Epidermal melanocyte (primary cell): Measurements from ENCODE around the gene TIFAB.

Source experiments
- DNase-seq: peaks from one replicate; pipeline ENCODE4 v3.0.0; 2011; ENCODE audit warnings: low spot score; ENCODE audit not compliant: insufficient read length

Gene TIFAB

DNA sequence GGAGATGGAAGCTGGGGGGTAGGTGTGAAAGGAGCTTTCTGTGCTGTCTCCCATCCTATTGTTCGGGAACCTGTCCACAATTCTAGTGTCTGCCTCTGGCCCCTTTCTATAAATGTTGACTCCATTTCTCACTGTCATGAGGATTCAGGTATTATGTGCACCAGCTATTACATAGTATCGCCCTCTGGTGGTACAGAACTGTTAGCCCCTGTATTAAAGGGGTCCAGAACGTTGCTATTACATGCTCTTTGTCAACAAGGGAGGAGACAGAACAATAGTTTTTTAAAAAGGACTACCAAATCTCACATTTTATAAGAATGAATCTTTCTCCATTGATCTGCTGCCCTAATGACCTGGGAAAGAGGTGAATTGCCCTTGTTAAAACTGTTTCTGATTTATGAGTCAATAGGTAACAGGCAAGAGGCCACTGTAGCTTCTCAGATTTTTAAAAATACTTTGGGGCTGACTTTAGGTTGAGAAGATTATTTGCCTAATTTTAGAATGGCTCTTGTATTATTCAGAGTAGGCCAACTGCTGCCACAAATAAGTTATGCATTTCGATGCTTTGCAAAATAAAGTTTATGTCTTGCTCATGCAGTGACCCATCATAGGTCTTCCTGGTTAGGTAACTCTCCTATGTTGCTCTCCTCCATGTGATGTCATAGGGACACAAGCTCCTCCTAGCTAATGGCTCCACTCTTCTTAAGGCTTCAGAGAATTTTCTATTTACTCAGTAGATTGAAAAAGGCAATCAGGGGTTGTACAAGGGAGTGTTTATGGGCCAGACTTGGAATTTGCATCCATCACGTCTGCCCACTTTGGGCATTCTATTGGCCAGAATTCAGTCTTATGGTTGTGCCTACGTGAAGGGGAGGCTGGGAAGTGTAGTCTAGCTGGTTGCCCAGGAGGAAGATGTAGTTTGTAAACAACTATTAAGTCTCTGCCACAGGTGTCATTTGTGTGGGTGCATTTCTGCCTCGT lies 25.8 kb downstream of the TIFAB start:
- DNase-seq = peak; percentile 34

DNA sequence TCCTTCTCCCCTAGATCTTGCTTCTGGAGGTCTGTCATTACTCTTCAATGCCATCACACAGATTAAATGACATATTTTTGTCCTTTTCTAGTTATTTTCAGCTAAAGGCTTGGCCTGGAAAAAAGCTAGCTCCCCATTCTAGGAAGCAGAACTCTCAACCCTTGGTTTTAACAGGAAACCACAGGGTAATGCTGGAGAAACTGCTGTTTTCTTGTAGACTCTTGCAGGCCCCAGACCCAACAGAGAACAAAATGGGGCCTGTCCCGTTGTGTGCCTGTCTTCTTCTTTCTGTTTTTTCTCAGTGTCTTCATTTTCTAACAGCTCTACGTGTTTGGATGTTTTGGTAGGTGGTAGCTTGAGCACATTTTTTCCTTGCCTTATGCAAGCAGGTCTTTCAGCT lies 26.5 kb downstream of the TIFAB start:
- no peak for DNase-seq

- DNase-seq = no peak
Measured at GRCh38 chr5:135423846-135424168, 28.3 kb downstream of the TIFAB start.

DNA sequence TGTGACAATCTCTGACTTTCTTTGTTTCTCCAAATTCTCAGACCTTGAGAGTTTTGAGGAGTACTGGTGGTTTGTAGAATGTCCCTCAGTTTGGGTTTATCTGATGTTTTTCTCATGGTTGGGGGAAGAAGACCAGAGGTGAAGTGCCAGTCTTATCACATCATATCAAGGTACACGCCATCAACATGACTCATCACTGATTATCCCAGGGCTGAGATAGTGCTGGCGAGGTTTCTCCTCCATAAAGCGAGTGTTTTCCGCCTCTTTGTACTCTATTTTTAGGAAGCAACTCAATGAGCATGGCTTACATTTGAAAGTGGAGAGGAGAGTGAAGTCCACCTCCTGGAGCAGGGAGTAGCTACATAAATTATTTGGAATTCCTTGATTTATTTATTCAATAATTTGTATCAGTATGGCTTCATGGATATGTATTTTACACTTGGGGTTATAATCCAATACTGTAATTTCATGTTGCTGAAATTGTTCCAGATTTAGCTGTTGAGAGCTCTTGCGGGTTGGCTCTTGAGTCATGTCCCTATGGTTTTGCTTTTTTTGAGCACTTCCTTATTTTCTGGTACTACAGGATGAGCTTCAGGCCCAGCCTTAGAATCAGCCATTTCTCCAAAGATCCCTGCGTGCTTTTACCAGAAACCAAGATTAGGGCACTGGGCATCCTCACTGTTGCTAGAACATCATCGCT lies 28.9 kb downstream of the TIFAB start:
- DNase-seq = no peak

GRCh38 chr5:135422419-135422818 lies 29.7 kb downstream of the TIFAB start:
- DNase-seq = no peak

- no peak for DNase-seq
Measured at GRCh38 chr5:135417083-135417482, 35.1 kb downstream of the TIFAB start.

DNA sequence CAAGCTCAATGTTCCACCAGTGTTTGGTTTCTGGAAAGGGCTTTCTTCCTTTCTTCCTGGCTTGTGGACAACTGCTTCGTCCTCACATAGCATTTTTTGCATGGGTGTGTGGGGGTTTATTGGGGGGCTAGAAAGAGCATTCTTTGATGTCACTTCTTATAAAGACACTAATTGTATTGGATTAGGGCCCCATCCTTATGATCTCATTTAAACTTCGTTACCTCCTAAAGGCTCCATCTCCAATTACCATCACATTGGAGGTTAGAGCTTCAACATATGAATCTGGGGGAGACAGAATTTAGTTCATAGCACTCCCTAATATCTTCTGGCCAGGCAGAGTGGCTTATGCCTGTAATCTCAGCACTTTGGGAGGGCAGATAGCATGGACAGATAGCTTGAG lies 47.1 kb downstream of the TIFAB start:
- DNase-seq = no peak

DNA sequence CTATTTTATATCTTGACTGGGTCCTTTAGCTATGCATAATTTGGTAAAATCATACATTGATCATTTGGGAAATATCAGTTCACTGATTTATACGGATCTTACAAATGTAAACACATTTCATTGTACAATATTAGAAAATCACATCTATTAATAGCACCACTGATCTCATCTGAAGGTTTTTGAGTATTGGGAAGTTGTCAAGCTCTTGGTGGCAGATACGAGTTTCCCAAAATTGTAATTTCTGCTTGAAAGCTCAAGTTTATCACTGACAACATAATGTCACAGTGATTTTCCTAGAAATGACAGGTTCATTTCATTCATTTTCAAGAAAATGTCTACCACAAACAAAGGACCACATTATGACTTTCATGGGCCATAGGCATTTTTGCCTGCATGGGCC lies 50.1 kb downstream of the TIFAB start:
- no peak for DNase-seq

DNA sequence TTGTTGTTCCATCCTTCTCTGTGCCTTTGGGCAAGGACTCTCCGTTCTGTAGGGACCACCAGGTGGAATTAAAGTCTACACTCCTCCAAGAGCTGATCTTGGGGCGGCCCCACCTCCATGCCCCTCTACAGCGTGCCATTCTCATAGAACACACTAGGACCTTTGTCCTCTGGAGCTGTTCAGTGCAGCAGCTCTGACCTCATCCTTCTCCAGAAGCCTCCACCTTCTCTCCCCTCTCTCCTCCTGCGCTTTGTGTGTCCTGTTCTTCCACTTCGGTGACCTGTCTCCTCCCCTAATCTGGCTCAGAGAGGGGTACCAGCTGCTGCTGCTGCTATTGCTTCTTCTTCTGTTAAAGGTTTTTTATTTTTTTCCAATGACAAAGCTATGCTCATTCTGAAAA lies 51.3 kb downstream of the TIFAB start:
- no peak for DNase-seq

GRCh38 chr5:135399794-135400542 lies 52.2 kb downstream of the TIFAB start:
- no peak for DNase-seq

GRCh38 chr5:135398855-135399793 lies 53.0 kb downstream of the TIFAB start, which contains the start of gene MACROH2A1:
Gene MACROH2A1 (minus strand): TSS chr5:135399231. CDS start chr5:135389093, 10,138 bp downstream.
- DNase-seq = peak; percentile 76

DNA sequence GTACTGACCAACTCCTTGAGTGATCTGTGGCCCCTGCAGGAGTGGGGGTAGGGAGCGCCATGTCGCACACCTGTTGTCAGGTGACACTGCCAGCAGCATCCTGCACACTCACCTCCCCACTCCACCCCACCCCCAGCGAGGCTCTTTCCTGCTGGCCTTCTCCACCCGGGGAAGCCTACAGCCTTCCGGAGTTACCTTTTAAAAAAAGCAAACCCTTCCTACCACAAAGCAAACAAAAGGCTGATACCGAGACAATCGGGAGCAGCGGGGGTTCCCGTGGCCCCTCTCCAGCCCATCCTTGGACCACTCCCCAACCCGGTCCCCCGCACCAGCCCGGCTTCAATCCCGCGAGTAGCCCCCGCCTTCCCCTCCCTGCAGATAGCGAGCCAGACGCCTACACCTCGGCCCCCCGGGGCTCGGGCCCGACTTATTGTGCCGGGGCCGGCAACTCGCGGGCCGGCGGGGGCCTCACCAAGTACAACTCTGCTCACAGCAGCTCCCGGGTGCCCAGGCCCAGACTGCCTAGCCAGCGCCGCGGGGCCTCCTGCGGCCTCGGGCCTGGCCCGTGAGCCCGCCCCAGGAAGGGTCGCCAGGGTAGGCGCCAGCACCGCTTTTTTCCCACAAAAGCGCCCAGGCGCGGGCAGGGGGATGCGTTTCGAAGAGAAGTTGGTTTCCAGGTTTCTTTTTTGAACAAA lies 53.8 kb downstream of the TIFAB start:
- no peak for DNase-seq
